HepG2 (cell line): Measurements from ENCODE around the gene HSPA1B. TPM values are rescaled to one million over a fixed set of nuclear protein-coding genes. Genes with fewer than 3 reads are reported as not detected.

Experiments used
- FOXC1 ChIP-seq: sonication (generic); formaldehyde crosslinking; IDR thresholded peaks from 2 replicates; pipeline ENCODE4 v1.8.0; 2022; ENCODE audit warnings: mild to moderate bottlenecking, missing genetic modification reagents, borderline replicate concordance
- GATA4 ChIP-seq: sonication (generic); IDR thresholded peaks from 2 replicates; pipeline ENCODE4 v1.6.1; 2016; ENCODE audit warnings: antibody characterized with exemption, low read depth, borderline replicate concordance
- HCFC1 ChIP-seq: fragments of 150-350 bp; IDR thresholded peaks from 2 replicates; pipeline ENCODE4 v1.6.1; 2014; ENCODE audit warnings: low read depth, low read length
- HMGA1 ChIP-seq: sonication (generic); formaldehyde crosslinking; conservative IDR thresholded peaks from 2 replicates; pipeline ENCODE4 v1.4.0; 2020; ENCODE audit warnings: missing genetic modification reagents
- HNF4A ChIP-seq: sonication (generic); formaldehyde crosslinking; IDR thresholded peaks from 2 replicates; pipeline ENCODE4 v1.4.0; 2020; ENCODE audit warnings: missing genetic modification reagents
- IRX3 ChIP-seq: sonication (generic); formaldehyde crosslinking; IDR thresholded peaks from 2 replicates; pipeline ENCODE4 v1.8.1; 2023; ENCODE audit warnings: mild to moderate bottlenecking, low read depth, missing genetic modification reagents, borderline replicate concordance
- JUND ChIP-seq: sonication (generic); formaldehyde crosslinking; IDR thresholded peaks from 2 replicates; pipeline ENCODE4 v1.8.0; 2022; ENCODE audit warnings: mild to moderate bottlenecking, missing genetic modification reagents
- NR1H2 ChIP-seq: sonication (generic); formaldehyde crosslinking; IDR thresholded peaks from 2 replicates; pipeline ENCODE4 v1.8.1; 2022; ENCODE audit warnings: low read depth, missing genetic modification reagents, borderline replicate concordance
- NR2F6 ChIP-seq, 2 experiments: IDR thresholded peaks; 2 replicates each; pipeline ENCODE4 v1.6.1; 2016; ENCODE audit warnings: antibody characterized with exemption in 1 of 2, mild to moderate bottlenecking in 1 of 2
- SATB2 ChIP-seq: sonication (generic); formaldehyde crosslinking; IDR thresholded peaks from 2 replicates; pipeline ENCODE4 v1.5.0; 2020; ENCODE audit warnings: missing genetic modification reagents
- SNRNP70 ChIP-seq: fragments of 200-400 bp; formaldehyde crosslinking; IDR thresholded peaks from 2 replicates; pipeline ENCODE4 v1.6.1; 2017; ENCODE audit warnings: mild to moderate bottlenecking, low read depth, low read length, moderate library complexity
- SRSF1 ChIP-seq: fragments of 200-400 bp; formaldehyde crosslinking; optimal IDR thresholded peaks from 2 replicates; pipeline ENCODE3; 2017; ENCODE audit warnings: mild to moderate bottlenecking, low read depth, low read length, moderate library complexity
- SRSF4 ChIP-seq: fragments of 200-400 bp; formaldehyde crosslinking; IDR thresholded peaks from one replicate; pipeline ENCODE4 v1.6.1; 2018; ENCODE audit warnings: mild to moderate bottlenecking, low read depth, low read length, moderate library complexity; ENCODE audit not compliant: poor library complexity, severe bottlenecking
- TARDBP ChIP-seq: sonication (generic); formaldehyde crosslinking; IDR thresholded peaks from 2 replicates; pipeline ENCODE4 v1.8.0; 2022; ENCODE audit warnings: mild to moderate bottlenecking, missing genetic modification reagents
- TGIF2 ChIP-seq: IDR thresholded peaks from 2 replicates; pipeline ENCODE4 v1.6.1; 2016; ENCODE audit warnings: control low read depth, missing compliant biosample characterization
- ZNF138 ChIP-seq: sonication (generic); formaldehyde crosslinking; IDR thresholded peaks from 2 replicates; pipeline ENCODE4 v1.5.0; 2020; ENCODE audit warnings: mild to moderate bottlenecking, low read depth, missing genetic modification reagents
- ZNF430 ChIP-seq: sonication (generic); formaldehyde crosslinking; IDR thresholded peaks from 2 replicates; pipeline ENCODE4 v1.9.0; 2021; ENCODE audit warnings: mild to moderate bottlenecking, missing genetic modification reagents
- ZNF572 ChIP-seq: sonication (generic); formaldehyde crosslinking; IDR thresholded peaks from 2 replicates; pipeline ENCODE4 v1.5.1; 2020; ENCODE audit warnings: mild to moderate bottlenecking, missing genetic modification reagents
- ZNF761 ChIP-seq: sonication (generic); formaldehyde crosslinking; conservative IDR thresholded peaks from 2 replicates; pipeline ENCODE4 v1.4.0; 2020; ENCODE audit warnings: mild to moderate bottlenecking, missing genetic modification reagents
- ZNF777 ChIP-seq: sonication (generic); formaldehyde crosslinking; IDR thresholded peaks from 2 replicates; pipeline ENCODE4 v1.4.0; 2020; ENCODE audit warnings: missing genetic modification reagents
- ZSCAN21 ChIP-seq: sonication (generic); formaldehyde crosslinking; IDR thresholded peaks from 2 replicates; pipeline ENCODE4 v1.8.0; 2022; ENCODE audit warnings: mild to moderate bottlenecking, missing genetic modification reagents, moderate library complexity, borderline replicate concordance
- polyA plus RNA-seq, 8 experiments: library from polyadenylated mRNA; depleted of rRNA in 3 of 8; stranded (reverse) in 7 of 8; unstranded in 1 of 8; fragments of >200 nt; fragmentation: Illumina TruSeq in 4 of 8; extraction: Trizol in 4 of 8; gene quantifications; 2 replicates each; pipeline versions ENCODE4 v1.2.1 to v1.2.3, GENCODE V29; 2011 to 2016; ENCODE audit warnings: low read depth in 4 of 8, missing spikeins in 1 of 8, mixed read lengths in 1 of 8; ENCODE audit not compliant: insufficient read depth in 1 of 8
- total RNA-seq, 5 experiments: library from RNA; depleted of rRNA; stranded (reverse); fragments of >200 nt; fragmentation: Illumina TruSeq; extraction: Trizol; gene quantifications; 2 replicates each; pipeline ENCODE4 v1.2.3, GENCODE V29; 2016; ENCODE audit warnings: low read depth in 1 of 5
- TF ChIP-seq, protein P1 (sequence below): sonication (generic); formaldehyde crosslinking; IDR thresholded peaks from 2 replicates; pipeline ENCODE4 v1.5.0; 2020; ENCODE audit warnings: missing genetic modification reagents
- TF ChIP-seq, protein P2 (sequence below): sonication (generic); formaldehyde crosslinking; IDR thresholded peaks from 2 replicates; pipeline ENCODE4 v1.8.0; 2022; ENCODE audit warnings: mild to moderate bottlenecking, missing genetic modification reagents, moderate library complexity
- TF ChIP-seq, protein P3 (sequence below): sonication (generic); formaldehyde crosslinking; IDR thresholded peaks from 2 replicates; pipeline ENCODE4 v1.5.0; 2020; ENCODE audit warnings: missing genetic modification reagents, mild to moderate bottlenecking, borderline replicate concordance
- TF ChIP-seq, protein P4 (sequence below): sonication (generic); formaldehyde crosslinking; IDR thresholded peaks from 2 replicates; pipeline ENCODE4 v1.8.1; 2022; ENCODE audit warnings: mild to moderate bottlenecking, missing genetic modification reagents
- TF ChIP-seq, protein P5 (sequence below): sonication (generic); IDR thresholded peaks from 2 replicates; pipeline ENCODE4 v1.6.1; 2016; ENCODE audit warnings: low read depth, borderline replicate concordance

Gene HSPA1B
- total and polyA plus RNA-seq, 2 of the 13 experiments (the other 11 are each of a cell fraction or from before 2014, with no cell fraction given): 26.0 to 186 TPM

DNA sequence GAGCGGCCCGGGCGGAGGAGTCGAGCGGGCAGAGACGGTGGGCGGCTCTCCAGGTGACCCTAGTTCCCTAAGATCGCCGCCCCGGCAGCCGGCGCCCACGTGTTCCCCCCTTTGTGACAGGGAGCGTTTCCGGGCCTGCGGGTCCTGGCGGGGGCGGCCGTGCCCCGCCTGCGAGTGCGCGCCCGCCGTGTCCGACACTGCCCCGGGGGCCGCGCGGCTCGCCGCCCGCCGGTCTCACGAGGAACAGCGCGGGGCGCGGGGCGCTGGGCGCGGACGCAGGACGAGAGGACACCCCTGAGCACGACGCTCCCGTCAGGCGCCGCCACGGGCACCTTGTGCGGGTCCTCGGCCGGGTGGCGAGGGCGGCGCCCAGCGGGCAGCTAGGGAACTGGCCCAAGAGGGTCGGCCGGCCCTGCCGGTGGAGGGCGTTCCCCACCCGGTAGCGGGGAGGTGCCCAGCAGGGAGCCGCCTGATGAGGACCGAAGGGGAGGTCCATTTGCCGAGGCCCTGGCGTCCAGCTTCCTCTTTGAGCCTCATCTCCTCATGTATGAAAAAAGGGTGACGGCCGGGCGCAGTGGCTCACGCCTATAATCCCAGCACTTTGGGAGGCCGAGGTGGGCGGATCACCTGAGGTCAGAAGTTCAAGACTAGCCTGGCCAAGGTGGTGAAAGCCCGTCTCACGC lies 31.8 kb upstream of the HSPA1B start, which contains the start of gene VARS1 (continued):
- TF ChIP-seq ZNF761 (CRISPR knock-in tag): peak; percentile 96
- TF ChIP-seq SNRNP70: no peak
- peak; percentile 62; the same call in 1 of the 2 replicates for TF ChIP-seq ZNF430
- TF ChIP-seq, protein P1, sequence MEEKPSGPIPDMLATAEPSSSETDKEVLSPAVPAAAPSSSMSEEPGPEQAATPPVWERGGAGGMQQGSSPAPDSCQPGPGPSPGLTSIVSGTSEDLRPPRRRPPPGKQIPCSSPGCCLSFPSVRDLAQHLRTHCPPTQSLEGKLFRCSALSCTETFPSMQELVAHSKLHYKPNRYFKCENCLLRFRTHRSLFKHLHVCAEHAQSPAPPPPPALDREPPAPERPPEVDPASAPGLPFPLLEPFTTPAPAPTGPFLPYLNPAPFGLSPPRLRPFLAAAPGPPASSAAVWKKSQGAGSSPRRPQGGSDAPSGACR (CRISPR knock-in tag): peak; percentile 93
- TF ChIP-seq, protein P2, sequence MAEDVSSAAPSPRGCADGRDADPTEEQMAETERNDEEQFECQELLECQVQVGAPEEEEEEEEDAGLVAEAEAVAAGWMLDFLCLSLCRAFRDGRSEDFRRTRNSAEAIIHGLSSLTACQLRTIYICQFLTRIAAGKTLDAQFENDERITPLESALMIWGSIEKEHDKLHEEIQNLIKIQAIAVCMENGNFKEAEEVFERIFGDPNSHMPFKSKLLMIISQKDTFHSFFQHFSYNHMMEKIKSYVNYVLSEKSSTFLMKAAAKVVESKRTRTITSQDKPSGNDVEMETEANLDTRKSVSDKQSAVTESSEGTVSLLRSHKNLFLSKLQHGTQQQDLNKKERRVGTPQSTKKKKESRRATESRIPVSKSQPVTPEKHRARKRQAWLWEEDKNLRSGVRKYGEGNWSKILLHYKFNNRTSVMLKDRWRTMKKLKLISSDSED (CRISPR knock-in tag): no peak
- peak; percentile 86; the same call in 1 of the 2 replicates for TF ChIP-seq ZSCAN21 (CRISPR knock-in tag)
- TF ChIP-seq, protein P3, sequence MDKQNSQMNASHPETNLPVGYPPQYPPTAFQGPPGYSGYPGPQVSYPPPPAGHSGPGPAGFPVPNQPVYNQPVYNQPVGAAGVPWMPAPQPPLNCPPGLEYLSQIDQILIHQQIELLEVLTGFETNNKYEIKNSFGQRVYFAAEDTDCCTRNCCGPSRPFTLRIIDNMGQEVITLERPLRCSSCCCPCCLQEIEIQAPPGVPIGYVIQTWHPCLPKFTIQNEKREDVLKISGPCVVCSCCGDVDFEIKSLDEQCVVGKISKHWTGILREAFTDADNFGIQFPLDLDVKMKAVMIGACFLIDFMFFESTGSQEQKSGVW (CRISPR knock-in tag): no peak
- TF ChIP-seq, protein P4, sequence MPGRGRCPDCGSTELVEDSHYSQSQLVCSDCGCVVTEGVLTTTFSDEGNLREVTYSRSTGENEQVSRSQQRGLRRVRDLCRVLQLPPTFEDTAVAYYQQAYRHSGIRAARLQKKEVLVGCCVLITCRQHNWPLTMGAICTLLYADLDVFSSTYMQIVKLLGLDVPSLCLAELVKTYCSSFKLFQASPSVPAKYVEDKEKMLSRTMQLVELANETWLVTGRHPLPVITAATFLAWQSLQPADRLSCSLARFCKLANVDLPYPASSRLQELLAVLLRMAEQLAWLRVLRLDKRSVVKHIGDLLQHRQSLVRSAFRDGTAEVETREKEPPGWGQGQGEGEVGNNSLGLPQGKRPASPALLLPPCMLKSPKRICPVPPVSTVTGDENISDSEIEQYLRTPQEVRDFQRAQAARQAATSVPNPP (CRISPR knock-in tag): peak; percentile 43
- peak; percentile 47; the same call in 1 of the 2 replicates for TF ChIP-seq HCFC1
- 0 out of 2 replicates have a peak, but pooled peaks have one; percentile 76 for TF ChIP-seq ZNF572 (CRISPR knock-in tag)
- TF ChIP-seq GATA4: no peak
- TF ChIP-seq NR1H2 (CRISPR knock-in tag): peak; percentile 18; the same call in 1 of the 2 replicates
- TF ChIP-seq SATB2 (CRISPR knock-in tag): no peak
- TF ChIP-seq SRSF4: no peak
- no peak for TF ChIP-seq JUND (CRISPR knock-in tag)
- no peak; the same call in 1 of the 2 replicates for TF ChIP-seq HNF4A (CRISPR knock-in tag)
- TF ChIP-seq, protein P5, sequence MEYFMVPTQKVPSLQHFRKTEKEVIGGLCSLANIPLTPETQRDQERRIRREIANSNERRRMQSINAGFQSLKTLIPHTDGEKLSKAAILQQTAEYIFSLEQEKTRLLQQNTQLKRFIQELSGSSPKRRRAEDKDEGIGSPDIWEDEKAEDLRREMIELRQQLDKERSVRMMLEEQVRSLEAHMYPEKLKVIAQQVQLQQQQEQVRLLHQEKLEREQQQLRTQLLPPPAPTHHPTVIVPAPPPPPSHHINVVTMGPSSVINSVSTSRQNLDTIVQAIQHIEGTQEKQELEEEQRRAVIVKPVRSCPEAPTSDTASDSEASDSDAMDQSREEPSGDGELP: peak; percentile 48; the same call in 1 of the 2 replicates
- TF ChIP-seq NR2F6 (IDR thresholded peaks at IDR 0.05): no peak
- peak; percentile 62 for TF ChIP-seq NR2F6 (CRISPR knock-in tag; IDR thresholded peaks at IDR 0.05)
- peak; percentile 93 for TF ChIP-seq ZNF777 (CRISPR knock-in tag)
- TF ChIP-seq SRSF1: no peak
- no peak for TF ChIP-seq HMGA1 (CRISPR knock-in tag)
- TF ChIP-seq FOXC1 (CRISPR knock-in tag): no peak; the same call in 1 of the 2 replicates
- TF ChIP-seq IRX3 (CRISPR knock-in tag): no peak
- peak; percentile 71 for TF ChIP-seq TARDBP (CRISPR knock-in tag)
- TF ChIP-seq TGIF2 (CRISPR knock-in tag): peak; percentile 99
- peak; percentile 97; the same call in 1 of the 2 replicates for TF ChIP-seq ZNF138 (CRISPR knock-in tag)
